SKM-1 treated with dmso at 0.1 percent for 144 hours (cell line): ENCODE data around the gene PANK1.

ENCODE experiments used
- DNase-seq: peaks from one replicate; lab custom pipeline; 2025; ENCODE audit not compliant: unreplicated experiment; lab: John Stamatoyannopoulos, UW

Gene PANK1

GRCh38 chr10:89652806-89653370 lies 7.8 kb upstream of the PANK1 start:
- no peak for DNase-seq

DNA sequence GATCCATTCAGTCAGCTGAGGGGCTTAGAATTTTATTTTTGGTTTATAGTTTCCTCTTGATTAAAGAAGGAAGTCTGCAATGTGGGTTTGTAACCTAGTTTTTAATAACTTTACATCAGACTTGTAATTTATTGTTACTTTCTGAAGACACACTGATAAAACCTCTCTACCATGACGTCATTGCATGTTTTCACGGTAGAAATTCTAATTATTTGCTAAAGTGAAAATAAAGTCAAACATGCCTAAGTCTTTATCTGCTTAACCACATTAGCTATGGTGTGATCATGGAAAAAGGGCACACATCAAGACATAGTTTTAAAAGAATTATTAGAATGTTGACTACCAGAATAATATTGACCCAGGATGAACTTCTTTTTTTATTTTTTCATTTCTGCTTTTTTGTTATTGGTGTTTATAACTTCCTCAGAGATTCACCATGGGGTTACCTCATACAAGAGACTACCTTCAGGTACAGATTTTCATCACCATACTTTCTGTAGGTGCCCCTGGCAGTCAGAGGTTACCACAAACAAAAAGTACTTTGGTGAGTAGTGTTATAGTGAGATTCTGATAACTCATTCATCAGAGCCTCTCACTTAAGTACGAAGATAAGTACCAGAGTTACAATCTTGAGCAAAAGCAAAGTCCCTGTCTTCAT lies 7.0 kb upstream of the PANK1 start:
- DNase-seq = no peak

- no peak for DNase-seq
Measured at GRCh38 chr10:89651205-89651915, 6.3 kb upstream of the PANK1 start.

DNA sequence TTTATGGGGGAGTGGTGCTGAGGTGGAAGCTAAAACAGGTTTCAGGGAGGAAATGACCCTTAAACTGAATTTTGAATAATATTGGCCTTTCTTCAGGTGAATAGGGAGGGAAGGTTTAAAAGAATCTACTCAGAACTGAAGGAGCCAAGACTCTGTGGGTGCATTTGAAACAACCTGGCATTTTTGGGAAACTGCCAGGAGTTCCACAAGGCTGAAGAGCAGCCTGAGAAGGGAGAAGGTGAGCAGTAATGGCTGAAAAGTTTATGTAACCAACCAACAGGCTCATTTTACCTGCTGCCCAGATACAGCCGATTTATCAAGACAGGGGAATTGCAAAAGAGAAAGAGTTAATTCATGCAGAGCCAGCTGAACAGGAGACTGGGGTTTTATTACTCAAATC lies 4.0 kb upstream of the PANK1 start:
- DNase-seq = no peak

DNA sequence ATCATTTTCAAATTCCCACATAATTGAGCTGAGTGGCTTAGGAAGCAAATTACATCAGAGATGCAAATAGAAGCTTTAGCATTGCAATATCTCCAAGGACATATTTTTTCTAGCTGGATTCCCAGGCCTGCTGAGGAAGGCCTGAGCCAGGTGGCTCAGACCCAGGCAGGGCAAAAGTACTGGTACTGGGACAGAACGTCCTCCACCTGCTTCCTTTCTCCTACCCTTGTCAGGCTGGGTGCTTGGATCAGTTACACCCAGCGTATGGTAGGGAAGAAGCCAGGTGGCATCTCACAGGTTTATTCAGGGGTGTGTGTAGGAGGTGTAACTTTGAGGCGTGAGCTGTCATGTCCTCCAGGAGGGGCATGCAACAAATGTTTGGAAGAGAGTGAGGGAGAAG lies 3.0 kb upstream of the PANK1 start:
- DNase-seq = no peak

- DNase-seq = no peak
Measured at GRCh38 chr10:89646889-89647657, 2.0 kb upstream of the PANK1 start.

DNA sequence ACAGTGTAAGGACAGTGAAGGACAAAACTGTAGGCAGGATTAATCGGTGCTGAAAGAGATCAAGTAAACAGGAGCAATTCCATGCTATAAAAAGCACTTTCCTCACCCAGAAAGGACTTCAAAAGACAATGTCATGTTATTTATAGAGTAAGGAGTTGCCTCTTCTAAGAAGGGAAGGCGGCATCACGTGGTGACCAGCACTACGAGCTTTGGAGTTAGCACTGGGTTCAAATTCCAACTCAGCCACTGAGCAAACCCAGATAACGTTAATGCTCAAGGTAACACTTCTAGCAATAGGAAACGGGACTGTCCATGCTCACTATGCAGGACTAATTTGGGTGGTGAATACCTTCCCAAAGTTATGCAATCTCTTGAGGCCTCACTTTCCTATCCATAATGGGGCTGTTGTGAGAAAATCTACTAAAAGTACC lies 715 bp upstream of the PANK1 start:
- DNase-seq = no peak

- no peak for DNase-seq
Measured at GRCh38 chr10:89644691-89644966, 413 bp downstream of the PANK1 start.

DNA sequence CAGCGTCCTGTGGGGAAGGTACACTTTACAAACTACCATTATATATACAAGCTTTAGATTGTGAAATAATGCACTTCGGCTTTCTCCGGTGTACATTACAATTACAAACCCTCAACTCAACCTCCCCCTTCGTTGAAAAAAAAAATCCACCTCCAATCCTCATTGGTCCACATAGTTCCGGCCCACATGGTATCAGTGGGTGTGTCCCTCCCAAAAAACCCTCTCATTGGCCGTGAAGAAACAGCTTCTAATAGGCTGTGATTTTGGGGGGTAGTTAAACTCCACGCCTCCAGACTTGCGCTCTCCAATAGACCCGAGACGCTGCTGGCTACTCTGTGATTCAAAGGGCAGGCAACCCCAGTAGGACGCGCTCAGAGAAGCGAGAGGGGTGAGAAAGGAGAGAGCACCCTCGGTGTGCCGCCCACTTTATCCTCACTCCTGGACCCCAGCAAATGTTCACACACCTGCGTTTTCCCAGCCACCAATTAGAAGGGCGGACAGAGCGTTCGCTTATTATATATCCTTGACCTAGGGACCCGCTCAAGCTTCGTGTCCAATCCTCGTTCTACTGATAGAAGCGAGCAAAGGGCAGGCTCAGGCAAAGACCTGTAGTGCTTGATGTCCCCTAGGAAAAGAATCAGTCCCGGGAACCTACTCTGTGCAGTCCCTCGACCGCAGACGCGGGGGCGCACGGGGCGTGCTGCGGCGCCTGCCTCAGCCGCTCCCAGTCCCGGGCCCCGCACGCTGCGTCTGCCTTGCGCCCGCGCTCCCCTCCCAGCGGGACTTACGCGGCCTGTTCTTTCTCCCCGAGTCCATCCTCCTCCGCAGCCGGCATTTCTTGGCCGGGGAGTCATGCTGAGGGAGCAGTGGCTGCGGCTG lies 991 bp downstream of the PANK1 start:
- DNase-seq = peak; percentile 95

DNA sequence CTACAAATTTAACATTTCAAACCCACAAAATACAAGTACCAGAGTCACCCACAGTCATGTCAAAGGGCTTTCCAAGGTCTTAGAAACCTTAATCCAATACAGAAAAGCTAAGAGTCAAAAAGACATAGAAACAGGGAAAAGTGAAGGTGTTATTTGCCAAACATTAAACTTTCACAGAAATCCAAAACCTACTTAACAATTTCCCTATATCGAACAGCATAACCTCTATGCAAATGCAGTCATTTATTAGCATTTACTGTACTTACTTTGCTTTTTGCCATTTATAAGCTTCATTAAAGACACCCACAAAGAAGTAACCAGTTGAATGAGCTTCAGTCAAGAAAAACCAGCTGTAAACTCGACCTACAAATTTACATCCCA lies 1.6 kb downstream of the PANK1 start:
- no peak for DNase-seq

- DNase-seq = no peak
Measured at GRCh38 chr10:89642193-89642592, 2.8 kb downstream of the PANK1 start.

DNA sequence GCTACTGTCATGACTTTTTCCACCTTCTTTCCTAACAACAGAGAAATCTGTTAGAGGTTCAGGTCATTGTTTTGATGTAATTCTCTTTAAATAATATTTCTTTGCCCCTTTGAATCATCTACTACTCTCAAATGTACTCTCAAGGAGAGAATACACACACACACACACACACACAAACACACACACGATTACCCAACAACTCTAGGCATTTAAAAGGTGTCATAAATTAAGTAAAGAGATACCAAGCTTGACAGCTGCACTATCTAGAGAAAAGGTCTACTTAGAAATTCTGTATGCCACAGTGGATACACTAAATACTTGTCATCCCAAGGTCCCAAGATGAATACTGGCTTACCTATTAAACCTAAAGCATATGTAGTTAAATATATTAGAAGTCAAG lies 4.8 kb downstream of the PANK1 start:
- no peak for DNase-seq

DNA sequence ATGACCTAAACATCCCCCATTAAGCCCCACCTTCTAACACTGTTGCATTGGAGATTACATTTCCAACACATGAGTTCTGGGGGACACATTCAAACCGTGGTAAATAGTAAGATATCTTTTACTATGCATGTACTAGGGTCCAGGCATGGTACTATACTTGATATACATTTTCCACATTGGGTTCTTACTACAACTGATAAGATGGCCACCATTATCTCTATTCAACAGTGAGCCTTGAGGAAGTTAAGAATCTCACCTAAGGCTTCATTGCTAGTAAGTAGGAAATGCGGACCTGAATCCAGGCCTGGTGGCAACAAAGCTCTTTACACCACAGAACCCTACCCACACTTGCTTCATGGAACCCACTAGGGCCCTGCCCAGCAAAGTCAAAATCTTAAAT lies 5.7 kb downstream of the PANK1 start:
- no peak for DNase-seq

DNA sequence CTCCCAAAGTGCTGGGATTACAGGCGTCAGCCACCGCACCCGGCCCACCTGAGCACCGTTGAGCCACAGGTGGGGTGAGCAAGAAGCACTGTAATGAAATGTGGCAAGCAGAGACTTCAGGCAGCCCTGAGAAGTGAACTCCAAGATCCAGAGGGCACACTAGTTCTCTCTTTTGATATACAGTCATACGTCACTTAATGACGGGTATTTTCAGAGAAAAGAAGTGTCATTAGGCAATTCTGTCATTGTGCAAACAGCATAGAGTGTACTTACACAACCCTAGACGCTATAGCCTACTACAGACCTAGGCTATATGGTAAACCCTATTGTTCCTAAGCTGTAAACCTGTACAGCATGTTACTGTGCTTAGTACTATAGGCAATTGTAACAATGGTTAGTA lies 7.9 kb downstream of the PANK1 start:
- peak; percentile 38 for DNase-seq

DNA sequence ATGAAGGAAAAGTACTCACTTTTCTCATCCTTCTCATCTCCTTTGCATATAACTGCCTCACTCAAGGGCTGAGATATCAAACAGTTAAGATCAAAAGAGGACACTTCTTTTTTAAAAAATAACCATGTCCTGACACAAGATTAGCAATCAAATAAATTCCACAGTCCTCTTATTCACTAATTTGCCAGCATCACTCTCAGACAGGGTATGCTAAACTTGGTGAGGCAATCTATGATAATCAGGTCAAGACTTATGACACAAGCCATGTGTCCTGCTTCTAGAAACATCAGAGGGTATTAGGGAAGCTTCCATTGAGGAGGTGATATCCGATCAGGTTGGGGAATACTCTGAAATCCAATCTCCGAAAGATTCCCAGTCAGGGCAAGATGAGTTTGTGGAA lies 10.4 kb downstream of the PANK1 start:
- DNase-seq = no peak

DNA sequence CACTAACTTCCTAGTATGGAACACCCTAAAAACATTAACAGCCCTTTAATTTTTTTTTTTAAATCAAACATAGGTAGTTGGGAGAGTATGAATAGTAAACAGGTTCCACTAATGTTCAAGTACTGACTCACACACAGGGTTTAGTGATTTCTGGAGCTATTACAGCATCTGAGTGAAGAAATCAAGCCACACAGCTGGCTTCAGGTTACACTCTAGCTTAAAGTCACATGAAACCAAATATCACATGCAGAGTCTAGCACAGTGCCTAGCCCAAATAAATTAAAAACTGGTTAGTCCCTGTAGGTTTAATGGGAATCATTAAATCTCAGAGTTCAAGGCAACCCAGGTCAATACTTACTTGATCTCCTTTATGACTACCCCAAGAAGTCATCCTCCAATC lies 11.6 kb downstream of the PANK1 start:
- DNase-seq = no peak

GRCh38 chr10:89632824-89633223 lies 12.2 kb downstream of the PANK1 start:
- DNase-seq = no peak

- peak; percentile 29 for DNase-seq
Measured at GRCh38 chr10:89627830-89628229, 17.2 kb downstream of the PANK1 start.

- DNase-seq = no peak
Measured at GRCh38 chr10:89625041-89625765, 19.8 kb downstream of the PANK1 start.

GRCh38 chr10:89624020-89624419 lies 21.0 kb downstream of the PANK1 start:
- DNase-seq = no peak
